Endothelial cell (in vitro differentiated cells): ENCODE results near the gene MACROD2. TPM values are rescaled to one million over a fixed set of nuclear protein-coding genes. Genes with fewer than 3 reads are reported as not detected.

Experiments used
- DNase-seq: peaks from one replicate; pipeline ENCODE4 v3.0.0; 2021; ENCODE audit warnings: low spot score
- H3K27ac Mint-ChIP-seq: one replicate; pipeline ENCODE4 v1.8.0; 2021; ENCODE audit warnings: mixed read lengths, inconsistent platforms; ENCODE audit not compliant: unreplicated experiment
- H3K27me3 Mint-ChIP-seq: one replicate; pipeline ENCODE4 v1.8.0; 2021; ENCODE audit warnings: mild to moderate bottlenecking, moderate library complexity, mixed read lengths, inconsistent platforms; ENCODE audit not compliant: unreplicated experiment
- H3K36me3 Mint-ChIP-seq: one replicate; pipeline ENCODE4 v1.8.0; 2021; ENCODE audit warnings: mild to moderate bottlenecking, low read depth, mixed read lengths, inconsistent platforms; ENCODE audit not compliant: unreplicated experiment
- H3K4me1 Mint-ChIP-seq: one replicate; pipeline ENCODE4 v1.8.0; 2021; ENCODE audit warnings: mild to moderate bottlenecking, mixed read lengths, inconsistent platforms; ENCODE audit not compliant: unreplicated experiment
- H3K4me3 Mint-ChIP-seq: one replicate; pipeline ENCODE4 v1.8.0; 2021; ENCODE audit warnings: mild to moderate bottlenecking, mixed read lengths, inconsistent platforms; ENCODE audit not compliant: unreplicated experiment
- H3K9me3 Mint-ChIP-seq: one replicate; pipeline ENCODE4 v1.8.0; 2021; ENCODE audit warnings: mixed read lengths, inconsistent platforms; ENCODE audit not compliant: unreplicated experiment
- total RNA-seq: library from RNA; stranded (reverse); fragmentation: NEBNext Ultra II Directional; extraction: Animal tissue kit (Norgen Biotek cat#: 25700); gene quantifications from one replicate; pipeline ENCODE4 v1.2.1, GENCODE V29; 2021; ENCODE audit not compliant: unreplicated experiment
- TF ChIP-seq, protein P1 (sequence below): fragments of 200-600 bp; sonication (generic); IDR thresholded peaks from one replicate; pipeline ENCODE4 v1.5.0; 2021; ENCODE audit warnings: antibody characterized with exemption; ENCODE audit not compliant: unreplicated experiment

Gene MACROD2
- total RNA-seq, 1 donor from 2014 or later = 6.4 TPM

DNA sequence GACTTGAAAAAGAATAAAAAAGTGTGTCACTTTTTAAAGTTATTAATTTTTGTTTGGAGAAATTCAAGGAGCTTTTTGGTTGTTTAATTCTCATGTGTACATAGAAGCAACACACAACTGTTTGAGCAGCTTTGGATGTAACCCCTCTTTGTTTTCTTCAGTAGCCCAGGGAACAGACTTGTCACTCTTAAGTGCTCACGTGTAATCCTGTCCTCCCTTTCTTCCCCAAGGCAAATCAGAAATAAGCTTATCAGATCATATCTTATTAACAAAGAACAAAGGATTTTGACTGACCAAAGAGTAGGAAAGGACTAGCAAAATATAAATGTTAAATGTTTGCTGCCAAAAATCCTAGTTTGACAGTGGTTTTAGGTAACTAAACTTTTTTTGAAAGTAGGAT is 349.4 kb downstream of the MACROD2 start:
- Mint-ChIP-seq H3K9me3 (no peaks in the 10 kb centered on the region), H3K27ac (no peak overlapping the region), H3K4me1 (peaks cover 3% of the 10 kb centered on the region), H3K4me3 (no peak overlapping the region), H3K27me3 (peaks cover 1% of the 10 kb centered on the region), H3K36me3 (no peaks in the 10 kb centered on the region)
- TF ChIP-seq, protein P1, sequence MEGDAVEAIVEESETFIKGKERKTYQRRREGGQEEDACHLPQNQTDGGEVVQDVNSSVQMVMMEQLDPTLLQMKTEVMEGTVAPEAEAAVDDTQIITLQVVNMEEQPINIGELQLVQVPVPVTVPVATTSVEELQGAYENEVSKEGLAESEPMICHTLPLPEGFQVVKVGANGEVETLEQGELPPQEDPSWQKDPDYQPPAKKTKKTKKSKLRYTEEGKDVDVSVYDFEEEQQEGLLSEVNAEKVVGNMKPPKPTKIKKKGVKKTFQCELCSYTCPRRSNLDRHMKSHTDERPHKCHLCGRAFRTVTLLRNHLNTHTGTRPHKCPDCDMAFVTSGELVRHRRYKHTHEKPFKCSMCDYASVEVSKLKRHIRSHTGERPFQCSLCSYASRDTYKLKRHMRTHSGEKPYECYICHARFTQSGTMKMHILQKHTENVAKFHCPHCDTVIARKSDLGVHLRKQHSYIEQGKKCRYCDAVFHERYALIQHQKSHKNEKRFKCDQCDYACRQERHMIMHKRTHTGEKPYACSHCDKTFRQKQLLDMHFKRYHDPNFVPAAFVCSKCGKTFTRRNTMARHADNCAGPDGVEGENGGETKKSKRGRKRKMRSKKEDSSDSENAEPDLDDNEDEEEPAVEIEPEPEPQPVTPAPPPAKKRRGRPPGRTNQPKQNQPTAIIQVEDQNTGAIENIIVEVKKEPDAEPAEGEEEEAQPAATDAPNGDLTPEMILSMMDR = no peak
- no peak for DNase-seq

DNA sequence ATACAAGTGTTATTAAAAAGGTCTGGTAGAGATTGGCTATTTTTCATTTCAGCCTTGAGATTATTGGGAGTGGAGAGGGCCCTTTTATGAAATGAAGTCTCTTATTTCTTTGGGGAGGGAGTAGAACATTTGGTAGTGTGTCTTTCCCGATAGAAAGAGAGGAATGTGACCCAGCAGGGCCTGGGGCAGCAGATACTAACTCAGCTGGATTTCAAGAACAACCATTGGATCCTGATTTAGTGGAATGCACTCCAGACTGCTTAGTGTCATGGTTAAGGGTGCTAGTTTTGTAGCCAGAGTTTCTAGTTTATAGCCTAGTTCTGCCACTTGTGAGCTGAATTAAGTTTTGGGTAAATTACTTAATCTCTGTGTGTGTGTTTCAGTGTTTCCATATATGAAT is 360.5 kb downstream of the MACROD2 start:
- Mint-ChIP-seq H3K27ac (no peak overlapping the region), H3K27me3 (no peaks in the 10 kb centered on the region), H3K36me3 (no peaks in the 10 kb centered on the region), H3K4me3 (no peak overlapping the region), H3K9me3 (no peaks in the 10 kb centered on the region), H3K4me1 (no peaks in the 10 kb centered on the region)
- TF ChIP-seq, protein P1 = no peak
- DNase-seq = no peak

DNA sequence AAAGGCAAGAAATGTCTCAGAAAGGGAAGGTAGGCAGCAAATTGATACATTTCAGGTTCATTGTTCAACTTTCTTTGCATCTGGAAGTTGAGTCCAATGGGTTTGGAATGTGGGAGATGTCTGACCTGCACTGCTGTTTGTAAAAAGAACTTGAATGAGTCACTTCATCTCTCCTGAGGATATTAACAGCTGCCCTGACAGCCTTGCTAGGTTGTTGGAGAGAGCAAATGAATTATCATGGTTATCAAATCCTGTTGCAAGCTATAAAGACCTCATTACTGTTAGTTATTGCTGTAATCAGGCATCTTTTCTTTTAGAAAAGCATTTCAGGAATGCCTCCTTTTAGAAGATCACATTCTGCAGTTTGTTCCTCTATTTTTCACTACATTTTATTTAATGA is 365.1 kb downstream of the MACROD2 start:
- TF ChIP-seq, protein P1 = no peak
- peaks cover 2% of the 10 kb centered on the region for H3K27me3 Mint-ChIP-seq
- H3K36me3 Mint-ChIP-seq = no peaks in the 10 kb centered on the region
- DNase-seq = no peak
- no peak overlapping the region for H3K4me3 Mint-ChIP-seq
- no peaks in the 10 kb centered on the region for H3K4me1 Mint-ChIP-seq
- no peaks in the 10 kb centered on the region for H3K9me3 Mint-ChIP-seq
- no peak overlapping the region for H3K27ac Mint-ChIP-seq

DNA sequence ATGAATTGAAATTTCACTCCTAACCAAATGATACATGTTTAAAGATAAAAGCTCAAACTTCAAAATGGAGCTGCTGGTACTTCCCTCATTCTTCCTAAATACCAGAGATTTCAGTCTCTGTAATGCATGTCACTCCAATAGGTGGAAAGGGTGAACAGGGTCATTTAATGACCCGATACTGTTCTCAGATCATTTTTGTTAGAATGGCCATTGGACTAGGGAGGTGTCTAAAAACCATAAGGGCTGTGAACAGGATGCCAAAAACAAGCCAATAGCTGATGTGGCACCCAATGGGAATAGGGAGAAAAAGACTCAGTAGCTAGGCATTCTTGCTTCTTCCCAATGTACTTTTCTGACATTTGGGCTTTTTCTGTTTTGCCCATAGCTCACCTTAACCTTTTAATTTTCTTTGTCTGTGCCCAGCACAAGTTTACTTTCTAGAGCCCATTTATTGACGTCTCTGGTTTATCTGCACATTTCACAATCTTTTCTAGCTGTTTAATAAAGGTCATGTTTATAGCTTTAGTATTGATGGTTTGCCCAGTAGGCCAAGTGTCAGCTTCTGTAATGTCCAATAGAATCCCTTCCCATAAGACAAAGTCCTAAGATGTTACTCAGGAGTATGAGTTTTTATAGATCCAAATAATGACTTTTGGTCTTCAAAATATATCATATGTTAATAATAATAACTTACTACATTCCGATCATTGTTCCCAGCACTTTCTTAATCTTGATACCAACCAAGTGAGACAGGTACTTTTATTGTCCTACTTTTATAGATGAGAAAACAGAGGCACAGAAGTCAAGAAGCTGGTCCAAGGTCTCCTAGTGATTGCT is 366.4 kb downstream of the MACROD2 start:
- TF ChIP-seq, protein P1 = no peak
- no peak overlapping the region for H3K27ac Mint-ChIP-seq
- peaks cover 2% of the 10 kb centered on the region for H3K27me3 Mint-ChIP-seq
- no peaks in the 10 kb centered on the region for H3K36me3 Mint-ChIP-seq
- no peak for DNase-seq
- H3K4me3 Mint-ChIP-seq = no peak overlapping the region
- no peaks in the 10 kb centered on the region for H3K9me3 Mint-ChIP-seq
- no peaks in the 10 kb centered on the region for H3K4me1 Mint-ChIP-seq

DNA sequence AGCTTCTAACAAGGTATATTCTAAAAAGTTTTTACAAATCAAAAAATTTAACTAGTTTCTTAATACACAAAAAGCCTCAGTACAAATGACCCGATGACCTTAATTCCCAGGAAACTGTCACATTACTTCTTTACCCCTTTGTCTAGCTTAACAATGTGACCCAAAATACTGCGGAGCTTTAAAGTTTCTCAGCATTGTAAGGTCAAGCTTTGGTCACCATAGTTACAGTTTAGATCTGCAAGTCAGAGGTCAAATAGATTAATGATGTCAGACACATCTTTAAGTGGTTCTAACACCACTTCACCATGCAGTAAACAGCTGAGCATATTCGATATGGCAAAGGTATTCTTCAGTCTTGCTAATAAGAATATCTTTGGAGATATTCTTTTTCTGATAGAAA is 378.9 kb downstream of the MACROD2 start:
- Mint-ChIP-seq H3K4me1 (peaks cover 5% of the 10 kb centered on the region), H3K36me3 (no peaks in the 10 kb centered on the region), H3K4me3 (no peak overlapping the region), H3K9me3 (no peaks in the 10 kb centered on the region), H3K27me3 (no peaks in the 10 kb centered on the region), H3K27ac (no peak overlapping the region)
- TF ChIP-seq, protein P1 = no peak
- DNase-seq = no peak
